GM21526 (cell line): ENCODE measurements around the gene TMEM120A.

ENCODE experiments used
- ATAC-seq: cut with Tn5 transposase; IDR thresholded peaks from one replicate; pipeline ENCODE4 v1.9.1; 2021; ENCODE audit warnings: moderate library complexity; ENCODE audit not compliant: unreplicated experiment, low FRiP score

TMEM120A gene

DNA sequence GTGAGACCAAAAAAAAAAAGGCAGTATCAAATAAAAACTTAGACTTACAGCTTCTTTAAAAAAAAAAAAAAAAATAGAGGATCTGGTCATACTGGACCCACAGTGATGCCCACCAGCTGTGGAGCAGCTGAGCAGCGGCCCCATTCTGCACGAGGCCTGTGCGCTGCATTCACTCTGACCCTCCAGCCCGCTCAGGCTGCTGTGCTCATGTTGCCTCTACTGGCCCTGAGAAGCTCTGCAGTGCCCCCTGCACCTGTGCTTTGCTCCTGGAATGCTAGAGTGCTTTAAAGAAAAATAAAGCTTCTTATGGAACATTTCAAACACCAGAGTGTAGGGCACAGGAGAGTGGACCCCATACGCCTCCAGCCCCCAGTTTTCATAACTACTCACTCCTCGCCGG lies 33.2 kb downstream of the TMEM120A start:
- ATAC-seq: no peak

DNA sequence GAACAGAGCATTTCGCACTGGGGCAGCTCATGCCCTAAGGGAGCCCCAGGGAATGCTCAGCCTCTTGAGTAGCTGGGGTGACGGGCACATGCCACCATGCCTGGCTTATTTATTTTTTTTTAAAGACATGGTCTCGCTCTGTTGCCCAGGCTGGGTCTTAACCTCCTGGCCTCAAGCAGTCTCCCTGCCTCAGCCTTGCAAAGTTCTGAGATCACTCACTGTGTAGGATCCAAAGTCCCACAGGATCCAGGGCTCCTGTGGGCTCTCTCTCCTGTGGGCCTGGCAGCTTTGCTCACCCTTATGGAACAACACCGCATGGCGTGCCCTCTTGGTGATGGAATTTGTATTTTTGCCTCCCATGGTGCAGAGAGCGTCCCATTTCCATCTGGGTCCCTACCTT lies 34.0 kb downstream of the TMEM120A start:
- ATAC-seq: no peak

DNA sequence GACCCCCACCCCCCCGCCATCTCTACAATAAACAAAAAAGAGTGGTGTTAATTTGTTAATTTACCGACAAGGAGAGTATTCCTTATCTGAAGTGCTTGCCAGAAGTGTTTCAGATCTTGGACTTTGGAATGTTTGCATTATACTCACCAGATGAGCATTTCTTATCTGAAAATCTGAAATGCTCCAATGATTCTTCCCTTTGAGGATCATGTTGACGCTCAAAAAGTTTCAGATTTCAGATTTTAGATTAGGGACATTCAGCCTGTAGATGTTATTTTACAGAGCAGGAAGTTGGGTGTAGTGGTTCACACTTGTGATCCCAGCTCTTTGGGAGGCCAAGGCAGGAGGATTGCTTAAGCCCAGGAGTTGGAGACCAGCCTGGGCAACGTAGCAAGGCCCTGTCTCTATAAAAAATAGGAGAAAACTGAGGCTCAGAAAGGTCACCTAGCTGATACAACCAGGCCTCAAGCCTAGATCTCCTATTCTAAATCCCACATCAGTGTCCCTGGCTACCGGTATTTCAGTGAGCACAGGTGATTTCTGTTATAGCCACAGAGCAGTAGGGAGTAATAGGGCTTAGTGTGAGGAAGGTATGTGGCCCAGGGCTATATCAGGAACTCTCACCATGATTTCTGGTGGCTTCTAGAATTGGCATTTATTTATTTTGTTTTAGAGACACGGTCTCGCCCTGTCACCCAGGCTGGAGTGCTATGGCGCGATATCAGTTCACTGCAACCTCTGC lies 35.4 kb downstream of the TMEM120A start:
- ATAC-seq: no peak

DNA sequence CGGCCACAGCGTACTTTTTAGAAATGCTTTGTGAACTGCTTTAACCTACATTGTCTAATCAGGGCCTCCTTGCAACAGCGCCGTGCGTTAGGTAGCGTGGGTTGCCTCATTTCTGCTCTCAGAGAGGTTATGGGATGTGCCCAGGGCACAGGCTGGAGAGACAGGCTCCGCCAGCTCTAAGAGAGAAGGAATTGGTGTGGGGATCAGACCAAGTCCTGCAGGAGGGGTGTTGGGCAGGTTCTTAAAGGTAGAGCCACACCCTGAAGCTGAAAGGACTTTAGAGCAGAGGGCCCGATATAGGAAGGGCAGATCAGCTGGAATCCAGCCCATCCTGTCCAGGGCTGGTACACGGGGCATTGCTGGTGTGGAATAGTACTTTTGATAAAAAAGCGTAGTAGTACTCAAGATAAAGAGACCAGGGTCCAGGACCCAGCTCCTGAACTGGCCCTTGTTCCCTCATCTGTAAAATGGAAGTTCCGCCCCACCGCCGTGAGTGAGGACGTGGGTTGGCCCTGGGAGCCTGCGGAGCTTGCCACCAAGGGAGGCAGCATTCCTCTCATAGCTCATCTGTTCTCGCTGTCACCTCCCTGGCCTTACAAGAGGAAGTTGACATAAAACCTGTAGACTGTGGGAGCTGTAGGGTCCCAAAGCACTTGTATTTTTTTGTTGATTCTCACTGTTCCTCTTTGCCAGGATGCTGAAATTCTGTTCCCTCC lies 37.2 kb downstream of the TMEM120A start:
- ATAC-seq: no peak

DNA sequence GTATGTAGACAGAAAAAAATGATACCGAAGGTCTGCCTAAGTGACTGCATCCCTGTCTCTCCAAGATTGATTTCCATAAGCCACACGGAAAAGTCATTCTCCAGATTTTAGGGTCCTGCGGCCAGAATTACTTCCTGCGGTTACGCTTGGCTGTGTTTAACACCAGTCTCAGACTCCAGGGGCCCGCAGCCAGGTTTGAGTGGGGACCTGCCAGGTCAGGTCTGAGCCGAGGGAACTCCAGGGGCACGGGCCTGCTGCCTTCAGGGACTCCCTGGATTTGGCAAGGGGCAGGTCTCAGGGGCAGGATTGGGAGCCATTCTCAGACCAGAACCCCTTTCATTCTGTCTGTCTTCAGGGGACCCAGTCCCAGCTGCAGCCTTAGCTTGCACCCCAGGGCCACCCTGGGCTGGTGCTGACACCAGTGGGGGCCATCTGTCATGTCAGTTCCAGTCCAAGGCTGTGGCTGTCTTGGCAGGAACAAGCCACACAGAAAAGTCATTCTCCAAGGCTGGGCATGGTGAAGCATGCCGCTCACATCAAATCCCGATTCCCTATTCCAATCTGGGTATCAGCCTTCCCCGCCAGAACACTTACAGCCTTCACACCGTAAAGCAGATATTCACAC lies 39.0 kb downstream of the TMEM120A start:
- no peak for ATAC-seq

DNA sequence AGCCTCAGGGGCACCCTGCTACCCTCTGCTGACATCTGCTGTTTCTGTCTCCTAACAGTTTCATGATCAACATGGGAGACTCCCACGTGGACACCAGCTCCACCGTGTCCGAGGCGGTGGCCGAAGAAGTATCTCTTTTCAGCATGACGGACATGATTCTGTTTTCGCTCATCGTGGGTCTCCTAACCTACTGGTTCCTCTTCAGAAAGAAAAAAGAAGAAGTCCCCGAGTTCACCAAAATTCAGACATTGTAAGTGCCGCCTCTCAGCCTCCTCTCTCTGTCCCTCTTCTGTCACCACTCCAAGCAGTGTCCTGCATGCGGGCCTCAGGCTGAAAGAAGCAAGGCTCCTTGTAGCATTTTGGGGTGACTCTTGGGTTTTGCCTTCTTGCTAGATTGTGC lies 40.5 kb downstream of the TMEM120A start:
- no peak for ATAC-seq

DNA sequence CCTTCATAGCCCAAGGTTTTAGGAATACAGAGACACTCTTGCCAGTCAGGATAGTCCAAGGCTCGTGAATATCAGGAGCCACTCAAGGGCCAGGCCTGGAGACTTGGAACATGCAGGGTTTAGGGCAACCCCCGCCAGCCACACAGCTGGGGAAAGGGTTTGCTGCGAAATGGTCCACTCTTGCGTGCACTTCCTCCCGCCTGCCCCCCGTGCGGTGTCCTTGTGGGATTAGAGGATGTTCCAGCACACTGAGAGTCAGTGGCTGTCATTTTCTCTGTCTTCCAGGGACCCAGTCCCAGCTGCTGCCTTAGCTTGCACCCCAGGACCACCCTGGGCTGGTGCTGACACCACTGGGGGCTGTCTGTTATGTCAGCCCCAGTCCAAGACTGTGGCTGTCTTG lies 41.0 kb downstream of the TMEM120A start:
- ATAC-seq: no peak

DNA sequence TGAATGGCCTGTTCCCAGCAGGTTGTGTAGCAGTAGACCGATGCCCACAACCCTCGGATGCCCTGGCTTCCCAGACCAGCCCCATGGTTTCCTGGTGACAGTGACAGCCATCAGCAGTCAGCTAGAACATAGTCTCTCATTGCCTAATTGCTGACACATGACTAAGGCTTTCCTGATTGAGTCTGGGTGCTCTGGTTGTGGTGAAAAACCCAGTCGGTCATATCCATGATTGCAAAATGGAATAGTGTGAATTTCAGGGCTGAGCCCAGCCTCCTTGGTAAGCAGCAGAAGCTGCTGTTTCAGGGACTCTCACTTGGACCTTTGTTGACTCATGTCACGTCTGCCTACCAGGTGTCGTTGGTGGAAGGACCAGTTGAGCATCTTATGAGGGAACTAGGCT lies 42.9 kb downstream of the TMEM120A start:
- no peak for ATAC-seq

DNA sequence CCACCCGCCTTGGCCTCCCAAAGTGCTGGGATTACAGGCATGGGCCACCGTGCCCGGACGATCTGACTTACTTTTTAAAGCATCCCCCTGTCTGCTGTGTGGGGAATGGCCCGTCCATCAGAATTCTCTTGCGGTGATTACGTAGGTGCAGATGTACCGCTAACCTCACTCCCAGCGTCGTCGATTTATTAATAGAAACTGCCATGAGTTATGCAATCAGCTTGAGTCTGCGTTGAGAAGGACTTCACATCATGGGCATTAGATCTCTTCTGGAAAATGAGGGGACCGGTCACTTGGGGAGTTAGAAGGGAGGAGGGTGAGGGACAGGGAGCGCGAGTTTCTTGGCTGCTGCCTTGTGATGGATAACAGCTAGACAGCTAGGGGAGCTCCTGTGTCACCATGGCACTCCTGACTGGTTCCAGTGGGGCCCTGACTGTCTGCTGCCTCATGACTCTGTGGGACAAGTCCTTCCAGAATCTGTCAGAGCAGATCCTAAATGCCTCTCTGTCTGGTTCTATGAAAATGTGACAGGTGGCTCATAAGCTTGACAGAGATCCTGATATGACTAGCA lies 44.2 kb downstream of the TMEM120A start:
- no peak for ATAC-seq

DNA sequence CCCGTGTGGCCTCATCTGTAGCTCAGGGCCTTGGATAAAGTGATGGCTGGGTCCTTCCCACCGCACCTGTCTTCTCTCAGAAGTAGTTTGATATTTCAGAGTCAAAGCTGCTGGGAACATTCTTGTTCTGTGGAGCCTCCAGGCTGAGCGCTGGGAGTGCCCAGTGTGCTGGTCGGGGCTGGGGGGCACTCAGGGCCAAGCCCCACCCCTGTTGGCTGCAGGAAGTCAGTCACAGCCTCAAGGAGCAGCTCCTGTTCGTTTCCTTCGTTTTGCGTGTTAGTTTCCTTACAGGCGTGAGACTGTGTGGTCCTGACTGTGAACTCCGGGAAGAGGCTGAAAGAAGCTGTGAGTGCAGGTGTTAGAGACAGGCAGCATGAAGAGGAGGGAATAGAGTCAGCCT lies 46.2 kb downstream of the TMEM120A start:
- no peak for ATAC-seq

DNA sequence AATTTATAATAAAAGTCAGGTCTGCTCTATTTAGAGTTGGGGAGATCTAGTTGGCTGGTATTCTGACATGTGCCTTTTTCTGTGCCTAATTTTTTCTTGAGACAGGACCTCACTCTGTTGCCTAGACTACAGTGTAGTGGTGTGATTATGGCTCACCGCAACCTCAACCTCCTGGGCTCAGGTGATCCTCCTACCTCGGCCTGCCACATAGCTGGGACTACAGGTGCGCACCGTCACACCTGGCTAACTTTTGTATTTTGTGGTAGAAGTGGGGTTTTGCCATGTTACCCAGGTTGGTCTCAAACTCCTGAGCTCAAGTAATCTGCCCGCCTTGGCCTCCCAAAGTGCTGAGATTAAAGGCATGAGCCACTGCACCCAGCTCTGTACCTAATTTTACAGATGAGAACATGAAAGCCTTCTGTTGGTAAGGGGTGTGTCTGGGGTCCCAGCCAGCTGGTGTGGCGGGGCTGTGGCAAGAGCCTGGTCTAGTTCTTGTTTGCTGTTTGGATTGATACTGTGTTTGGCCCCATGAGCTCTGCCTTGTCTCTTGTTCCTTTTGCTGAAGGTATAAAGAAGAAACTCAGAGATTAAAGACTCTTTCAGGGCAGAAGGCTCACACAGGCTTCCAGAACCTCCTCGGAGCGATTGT lies 48.1 kb downstream of the TMEM120A start:
- ATAC-seq: no peak

DNA sequence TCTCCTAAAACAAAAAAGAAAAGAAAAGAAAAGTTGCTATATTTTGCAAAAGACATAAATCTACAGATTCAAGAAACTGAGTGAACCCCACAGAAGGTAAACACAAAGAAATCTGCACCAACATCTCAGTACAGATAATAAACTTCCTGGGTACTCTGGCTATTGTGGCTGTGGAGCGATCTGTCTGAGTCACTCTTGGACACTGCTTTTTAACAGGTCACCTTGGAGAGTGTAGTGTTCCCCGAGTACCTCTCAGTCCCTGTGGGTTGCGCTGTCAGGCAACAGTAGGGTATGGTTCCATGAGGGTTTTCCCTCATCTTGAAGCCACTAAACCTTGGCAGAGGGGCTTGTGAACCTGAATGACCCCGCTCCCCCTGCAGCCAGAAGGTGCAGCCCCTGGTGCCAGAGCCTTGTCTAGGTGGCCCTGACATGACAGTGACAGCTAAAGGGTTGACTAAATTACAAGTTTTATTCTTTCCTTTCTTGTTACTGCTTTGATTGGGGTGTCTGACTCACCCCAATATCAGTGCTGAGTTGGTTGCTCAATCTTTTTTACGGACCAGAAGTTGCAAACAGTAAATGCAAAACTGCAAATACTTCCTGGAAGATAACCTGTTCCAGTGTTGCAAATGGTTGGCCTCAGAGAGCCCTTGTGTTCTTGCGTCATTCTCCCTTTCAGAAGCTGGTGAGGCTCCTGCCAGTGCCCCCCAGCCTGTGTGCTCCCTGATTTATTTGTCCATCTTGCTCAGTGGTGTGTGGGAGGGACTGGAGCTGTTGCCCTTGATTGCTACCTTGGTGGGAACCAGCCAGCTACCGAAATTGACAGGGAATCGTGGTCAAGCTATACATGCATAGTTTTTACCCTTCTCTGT lies 48.9 kb downstream of the TMEM120A start:
- no peak for ATAC-seq

DNA sequence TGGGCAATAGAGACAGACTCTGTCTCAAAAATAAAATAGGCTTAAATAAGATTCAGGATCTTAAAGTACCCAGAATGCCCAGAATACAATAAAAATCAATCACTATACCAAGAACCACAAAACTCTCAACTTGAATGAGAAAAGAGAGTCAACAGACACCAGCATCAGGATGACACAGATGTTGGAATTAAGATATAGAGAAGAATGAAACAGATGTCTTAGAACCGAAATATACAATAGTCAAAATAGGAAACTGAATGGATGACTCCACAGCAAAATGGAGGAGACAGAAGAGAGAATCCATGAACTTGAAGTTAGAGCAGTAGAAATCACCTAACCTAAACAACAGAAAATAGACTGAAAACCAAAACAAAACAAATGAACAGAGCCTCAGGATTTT lies 49.9 kb downstream of the TMEM120A start:
- ATAC-seq: no peak

DNA sequence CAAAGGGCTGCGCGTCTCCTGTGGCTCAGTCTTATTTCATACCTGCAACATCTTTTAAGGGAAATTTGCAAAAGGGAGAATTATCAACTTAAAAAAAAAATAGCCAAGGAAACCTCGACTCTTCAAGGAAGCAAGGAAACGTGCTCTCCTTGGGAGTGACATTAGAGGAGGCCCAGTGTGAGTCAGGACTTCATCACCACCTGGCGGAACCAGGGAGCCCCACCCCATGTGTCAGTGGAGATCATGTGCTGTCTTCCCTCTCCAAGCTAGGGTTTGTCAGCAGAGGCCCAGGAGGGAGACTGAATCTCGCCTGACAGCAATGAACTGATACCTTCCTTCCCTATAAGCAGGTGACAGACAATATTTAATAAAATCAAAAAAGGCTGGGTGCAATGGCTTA lies 50.5 kb downstream of the TMEM120A start:
- ATAC-seq: no peak

DNA sequence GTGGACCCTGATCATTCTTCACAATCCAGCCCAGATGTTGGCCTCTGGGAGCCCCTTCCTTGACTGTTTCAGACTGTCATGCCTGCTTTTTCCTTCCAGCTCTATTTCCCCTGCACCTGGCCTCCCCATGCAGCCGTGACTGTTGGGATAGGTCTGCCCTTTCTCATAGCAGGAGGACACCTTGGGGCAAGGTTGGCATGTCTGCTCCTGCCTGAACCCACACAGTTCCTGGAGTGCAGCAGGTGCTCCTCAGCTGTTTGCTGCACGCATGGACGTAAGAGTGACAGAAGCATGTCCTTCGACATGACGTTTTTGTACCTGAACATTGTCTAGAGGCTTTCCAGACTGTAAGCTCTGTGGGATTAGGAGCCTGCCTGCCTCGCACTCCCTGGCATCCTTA lies 55.5 kb downstream of the TMEM120A start:
- no peak for ATAC-seq

DNA sequence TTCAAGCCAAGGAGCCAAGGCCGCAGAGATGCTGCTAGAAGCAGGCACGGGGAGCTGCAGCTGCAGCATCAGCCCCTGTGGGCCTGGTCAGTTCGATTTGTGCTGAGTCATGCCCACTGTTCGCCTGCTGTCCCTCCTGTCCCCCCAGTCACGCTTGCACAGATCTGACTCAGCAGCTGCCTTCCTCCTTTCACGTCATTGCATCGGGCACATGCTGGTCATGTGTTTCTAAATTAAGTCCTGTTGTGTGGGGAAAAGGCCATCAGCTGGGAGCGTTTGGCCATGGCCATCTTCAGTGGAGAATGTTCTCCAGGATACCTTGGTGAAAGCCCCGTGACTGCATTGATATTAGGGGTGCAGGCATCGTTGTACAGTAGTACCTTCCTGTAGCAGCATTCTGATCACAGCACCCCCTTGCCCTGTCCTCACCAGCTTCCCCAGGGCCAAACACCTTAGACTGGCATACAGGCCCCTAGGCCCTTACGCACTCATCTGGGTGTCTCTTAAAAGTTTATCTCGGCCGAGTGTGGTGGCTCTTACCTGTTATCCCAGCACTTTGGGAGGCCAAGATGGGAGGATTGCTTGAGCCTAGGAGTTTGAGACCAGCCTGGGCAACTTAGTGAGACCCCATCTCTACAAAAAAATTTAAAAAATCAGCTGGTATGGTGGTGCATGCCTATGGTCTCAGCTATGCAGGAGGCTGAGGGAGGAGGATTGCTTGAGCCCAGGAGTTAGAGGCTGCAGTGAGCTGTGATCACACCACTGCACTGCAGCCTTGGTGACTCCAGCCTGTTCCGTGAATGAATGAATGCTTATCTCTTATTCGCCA lies 56.2 kb downstream of the TMEM120A start:
- no peak for ATAC-seq
